ENCODE measurements around the gene FAU.

The FAU gene

DNA sequence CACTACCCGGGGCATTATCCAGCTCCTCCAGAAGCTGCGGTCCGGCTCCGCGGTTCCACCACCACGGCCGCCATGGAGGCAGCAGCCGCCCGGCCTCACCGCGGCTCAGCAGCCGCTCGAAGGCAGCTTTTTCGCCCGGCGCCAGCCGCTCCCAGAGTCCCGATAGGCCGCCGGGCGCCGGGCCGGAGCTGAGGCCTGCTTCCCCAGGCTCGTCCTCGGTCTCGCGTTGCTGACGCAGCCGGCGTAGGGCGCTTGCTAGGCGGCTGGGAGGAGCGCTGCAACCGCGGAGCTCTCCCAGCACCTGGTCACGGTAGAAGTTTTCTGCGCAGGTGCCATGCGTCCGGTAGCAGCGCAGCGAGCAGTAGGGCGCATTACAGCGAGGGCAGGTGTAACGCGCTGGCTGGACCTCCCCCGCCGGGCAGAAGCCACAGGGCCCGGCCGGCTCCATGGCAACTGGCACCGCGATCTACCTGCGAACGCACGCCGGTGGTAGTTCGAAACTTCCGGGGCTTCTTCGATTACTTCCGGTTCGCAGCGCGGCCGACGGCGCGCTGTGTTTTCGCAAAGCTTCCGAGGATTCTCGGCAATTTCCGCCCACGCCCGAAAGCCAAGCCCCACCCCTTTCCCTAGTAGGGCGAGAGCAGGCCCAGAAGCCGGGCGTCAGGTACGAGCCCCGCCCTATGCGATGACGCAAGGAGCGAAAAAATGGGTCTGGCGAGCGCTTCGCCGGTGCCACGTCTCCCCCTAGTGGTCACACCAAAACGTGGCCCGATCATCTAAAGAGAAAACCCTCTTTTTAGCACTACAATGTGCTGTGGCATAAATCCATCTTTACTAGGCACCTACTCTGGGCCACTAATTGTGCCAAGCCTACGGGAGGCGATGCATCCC lies 4.5 kb downstream of the FAU start, which contains the start of gene ZNHIT2:
TSS of gene ZNHIT2 (minus strand) at position 496 of the 891 bp plus-strand sequence. CDS start at position 448, 48 bp downstream.
- DNase-seq (ENCODE audit: insufficient read length, low spot score), result peak; percentile 84
- peak; percentile 96 for FAIRE-seq

DNA sequence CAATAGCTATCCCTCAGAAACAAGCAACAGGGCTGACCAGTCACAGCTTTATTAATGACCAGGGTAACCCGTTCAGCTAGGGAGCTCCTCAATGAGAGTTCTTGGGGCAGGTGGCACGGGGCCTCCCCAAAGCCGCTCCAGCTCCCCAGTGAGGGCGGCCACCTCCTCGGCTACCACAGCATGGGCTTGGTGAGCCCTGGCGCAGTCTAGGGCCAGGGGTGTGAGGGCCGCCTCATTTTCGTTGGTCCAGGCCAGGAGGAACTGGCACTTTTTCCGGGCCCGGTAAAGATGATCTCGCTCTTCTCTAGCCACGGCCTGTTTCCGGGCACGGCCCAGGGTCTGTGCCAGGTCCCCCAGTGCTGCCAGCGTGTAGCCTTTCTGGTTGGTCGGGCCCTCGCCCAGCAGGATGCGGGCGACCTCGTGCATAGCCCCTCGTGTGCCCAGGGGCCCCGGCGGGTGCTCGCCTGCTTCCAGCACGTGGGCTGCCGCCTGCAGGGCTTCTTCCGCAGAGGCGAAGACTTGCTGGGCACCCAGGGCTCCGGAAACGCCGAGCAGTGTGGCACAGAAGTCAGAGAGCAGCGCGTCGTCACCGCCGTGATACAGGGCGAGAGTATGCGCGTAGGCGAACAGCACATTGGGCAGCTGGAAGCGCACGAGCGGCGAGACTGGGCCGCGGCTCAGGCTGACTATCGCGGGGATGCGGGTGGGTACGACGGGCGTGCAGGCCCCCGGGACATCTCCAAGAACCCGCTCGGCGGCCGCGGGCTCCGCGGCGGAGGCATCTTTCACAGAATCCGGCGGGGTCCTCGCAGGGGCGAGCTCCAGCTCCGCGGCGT lies 5.3 kb downstream of the FAU start:
- FAIRE-seq, result peak; percentile 81

More for the DNA sequence above, 4.5 kb downstream of the FAU start, which contains the start of gene ZNHIT2:
- TF ChIP-seq TAF1 (IDR thresholded peaks at IDR 0.05; ENCODE audit: low read depth, low read length), result peak; percentile 60
- TF ChIP-seq PAX5 (IDR thresholded peaks at IDR 0.05; ENCODE audit: insufficient read depth, low read length, severe bottlenecking), result peak; percentile 9
- peak; percentile 96 for TF ChIP-seq POLR2AphosphoS5 (IDR thresholded peaks at IDR 0.05; ENCODE audit: low read depth, low read length)
- TF ChIP-seq POLR2A (IDR thresholded peaks at IDR 0.05; ENCODE audit: low read depth, low read length), result peak; percentile 95
- TF ChIP-seq POU2F2 (IDR thresholded peaks at IDR 0.05; ENCODE audit: low read depth, low read length), result peak; percentile 81
- TF ChIP-seq SPI1 (IDR thresholded peaks at IDR 0.05; ENCODE audit: low read depth, low read length), result no peak

GRCh38 chr11:65115361-65116082 lies 6.4 kb downstream of the FAU start:
- DNase-seq (ENCODE audit: insufficient read length, low spot score), result no peak
- peak; percentile 52 for TF ChIP-seq POLR2AphosphoS5 (IDR thresholded peaks at IDR 0.05; ENCODE audit: low read depth, low read length)
- no peak for TF ChIP-seq POU2F2 (IDR thresholded peaks at IDR 0.05; ENCODE audit: low read depth, low read length)
- no peak for TF ChIP-seq TAF1 (IDR thresholded peaks at IDR 0.05; ENCODE audit: low read depth, low read length)
- TF ChIP-seq PAX5 (IDR thresholded peaks at IDR 0.05; ENCODE audit: insufficient read depth, low read length, severe bottlenecking), result no peak
- TF ChIP-seq POLR2A (IDR thresholded peaks at IDR 0.05; ENCODE audit: low read depth, low read length), result peak; percentile 48; the same call in 1 of the 2 replicates
- TF ChIP-seq SPI1 (IDR thresholded peaks at IDR 0.05; ENCODE audit: low read depth, low read length), result no peak
- FAIRE-seq, result no peak

More for the DNA sequence above, 5.3 kb downstream of the FAU start:
- DNase-seq (ENCODE audit: insufficient read length, low spot score), result no peak
- no peak for TF ChIP-seq POU2F2 (IDR thresholded peaks at IDR 0.05; ENCODE audit: low read depth, low read length)
- peak; percentile 68 for TF ChIP-seq POLR2AphosphoS5 (IDR thresholded peaks at IDR 0.05; ENCODE audit: low read depth, low read length)

GRCh38 chr11:65114538-65115171 lies 7.3 kb downstream of the FAU start:
- FAIRE-seq (no peak), DNase-seq (ENCODE audit: insufficient read length, low spot score) (no peak)
- TF ChIP-seq PAX5 (IDR thresholded peaks at IDR 0.05; ENCODE audit: insufficient read depth, low read length, severe bottlenecking) (no peak), POLR2AphosphoS5 (IDR thresholded peaks at IDR 0.05; ENCODE audit: low read depth, low read length) (peak; percentile 52; the same call in 1 of the 2 replicates), TAF1 (IDR thresholded peaks at IDR 0.05; ENCODE audit: low read depth, low read length) (no peak)

DNA sequence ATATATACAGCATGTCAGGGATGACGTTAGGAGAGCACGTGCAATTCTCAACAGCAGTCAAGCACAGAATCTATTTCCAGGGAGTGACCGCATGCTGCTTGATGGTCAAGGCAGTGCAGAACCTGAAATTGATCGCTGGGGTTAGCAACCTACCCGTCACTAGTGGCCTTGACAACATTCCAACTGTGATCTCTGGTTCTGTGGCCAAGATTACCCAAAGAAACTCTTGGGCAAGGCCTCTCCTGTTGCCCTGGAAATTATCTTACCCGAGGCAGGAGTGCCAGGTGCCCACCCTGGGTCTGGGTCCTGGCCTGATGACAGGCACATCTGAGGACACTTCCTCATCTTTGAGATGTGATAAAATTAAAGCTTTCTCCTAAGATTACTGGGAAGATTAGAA lies 8.1 kb downstream of the FAU start:
- TF ChIP-seq PAX5 (IDR thresholded peaks at IDR 0.05; ENCODE audit: insufficient read depth, low read length, severe bottlenecking) (no peak), POU2F2 (IDR thresholded peaks at IDR 0.05; ENCODE audit: low read depth, low read length) (no peak), POLR2A (IDR thresholded peaks at IDR 0.05; ENCODE audit: low read depth, low read length) (no peak; the same call in 1 of the 2 replicates), POLR2AphosphoS5 (IDR thresholded peaks at IDR 0.05; ENCODE audit: low read depth, low read length) (no peak), TAF1 (IDR thresholded peaks at IDR 0.05; ENCODE audit: low read depth, low read length) (no peak), SPI1 (IDR thresholded peaks at IDR 0.05; ENCODE audit: low read depth, low read length) (no peak)
- FAIRE-seq, result no peak
- DNase-seq (ENCODE audit: insufficient read length, low spot score), result no peak

- no peak for FAIRE-seq
- no peak for DNase-seq (ENCODE audit: insufficient read length, low spot score)
- TF ChIP-seq POU2F2 (IDR thresholded peaks at IDR 0.05; ENCODE audit: low read depth, low read length) (no peak), TAF1 (IDR thresholded peaks at IDR 0.05; ENCODE audit: low read depth, low read length) (no peak), SPI1 (IDR thresholded peaks at IDR 0.05; ENCODE audit: low read depth, low read length) (no peak), PAX5 (IDR thresholded peaks at IDR 0.05; ENCODE audit: insufficient read depth, low read length, severe bottlenecking) (no peak), POLR2A (IDR thresholded peaks at IDR 0.05; ENCODE audit: low read depth, low read length) (no peak), POLR2AphosphoS5 (IDR thresholded peaks at IDR 0.05; ENCODE audit: low read depth, low read length) (no peak)
Observed at GRCh38 chr11:65113361-65113756, 8.6 kb downstream of the FAU start.

GRCh38 chr11:65112546-65113360 lies 9.2 kb downstream of the FAU start:
- TF ChIP-seq PAX5 (IDR thresholded peaks at IDR 0.05; ENCODE audit: insufficient read depth, low read length, severe bottlenecking) (no peak), TAF1 (IDR thresholded peaks at IDR 0.05; ENCODE audit: low read depth, low read length) (0 out of 2 replicates have a peak, but pooled peaks have one; percentile 25), POLR2AphosphoS5 (IDR thresholded peaks at IDR 0.05; ENCODE audit: low read depth, low read length) (no peak), POU2F2 (IDR thresholded peaks at IDR 0.05; ENCODE audit: low read depth, low read length) (0 out of 2 replicates have a peak, but pooled peaks have one; percentile 58), POLR2A (IDR thresholded peaks at IDR 0.05; ENCODE audit: low read depth, low read length) (no peak; the same call in 1 of the 2 replicates)
- DNase-seq (ENCODE audit: insufficient read length, low spot score) (peak; percentile 73), FAIRE-seq (peak; percentile 95)

All from GM12891 (cell line).